B cell (primary cell): ENCODE results near the gene TLX2. TPM values are rescaled to one million over a fixed set of nuclear protein-coding genes. Genes with fewer than 3 reads are reported as not detected.

Experiments
- ATAC-seq: fragments of 200-7000 bp; cut with Tn5 transposase; one replicate; pipeline ENCODE4 v1.10.0; 2021; ENCODE audit warnings: low read depth, mild to moderate bottlenecking, moderate number of reproducible peaks, moderate library complexity
- CTCF ChIA-PET: fragments of 350-600 bp; sonication (Branson Sonifier 250); formaldehyde crosslinking; loops from one replicate; lab custom pipeline; 2021; ENCODE audit warnings: antibody characterized with exemption, inconsistent platforms; lab: Charles Lee
- POLR2A ChIA-PET: fragments of 350-600 bp; sonication (Branson Sonifier 250); formaldehyde crosslinking; loops from one replicate; lab custom pipeline; 2021; ENCODE audit warnings: antibody characterized with exemption; lab: Charles Lee
- DNase-seq: peaks from one replicate; pipeline ENCODE4 v3.0.0; 2013
- H2AFZ ChIP-seq: 2 replicates; pipeline ENCODE4 v1.6.1; 2012; ENCODE audit warnings: mild to moderate bottlenecking, low read depth, low read length; ENCODE audit not compliant: insufficient read depth, poor library complexity, severe bottlenecking
- H3K27ac ChIP-seq, 2 donors: 1 replicate in 1 of 2; 2 replicates in 1 of 2; pipeline ENCODE4 v1.5.1; 2012 to 2013; ENCODE audit warnings: low read length in 2 of 2, mild to moderate bottlenecking in 2 of 2, moderate library complexity in 1 of 2
- H3K27me3 ChIP-seq, 4 experiments: fragments of 200-600 bp in 1 of 4; sonication (generic) in 1 of 4; replicated peaks in 1 of 4; 1 replicate in 2 of 4; 2 replicates in 2 of 4; pipeline versions ENCODE4 v1.6.1 to v1.7.0; 2013 to 2016; ENCODE audit warnings: low read length in 3 of 4, mild to moderate bottlenecking in 2 of 4, mixed read lengths in 1 of 4, moderate library complexity in 1 of 4; ENCODE audit not compliant: insufficient read depth in 4 of 4, control insufficient read depth in 3 of 4; ENCODE audit errors: control extremely low read depth in 1 of 4
- H3K36me3 ChIP-seq, 2 experiments: replicated peaks in 1 of 2; 1 replicate in 1 of 2; 2 replicates in 1 of 2; pipeline versions ENCODE4 v1.6.1 to v1.7.1; 2013; ENCODE audit warnings: low read length in 1 of 2; ENCODE audit not compliant: insufficient read depth in 2 of 2, control insufficient read depth in 1 of 2; ENCODE audit errors: control extremely low read depth in 1 of 2, extremely low read depth in 1 of 2
- H3K4me1 ChIP-seq, 2 donors: fragments of 200-600 bp in 1 of 2; sonication (generic) in 1 of 2; 1 replicate in 1 of 2; 2 replicates in 1 of 2; pipeline versions ENCODE4 v1.5.1 to v1.6.1; 2013 to 2017; ENCODE audit warnings: low read length in 2 of 2; ENCODE audit not compliant: control insufficient read depth in 2 of 2, insufficient read depth in 2 of 2
- H3K4me2 ChIP-seq: replicated peaks from 2 replicates; pipeline ENCODE3; 2012; ENCODE audit warnings: mild to moderate bottlenecking, low read depth, low read length; ENCODE audit not compliant: poor library complexity, severe bottlenecking
- H3K4me3 ChIP-seq, 5 experiments: fragments of 200-600 bp in 1 of 5; sonication (generic) in 1 of 5; 1 replicate in 3 of 5; 2 replicates in 2 of 5; pipeline versions ENCODE4 v1.5.1 to v1.7.0; 2011 to 2016; ENCODE audit warnings: low read length in 4 of 5, mild to moderate bottlenecking in 4 of 5, low read depth in 2 of 5, control low read depth in 1 of 5, moderate library complexity in 1 of 5; ENCODE audit not compliant: insufficient read depth in 1 of 5; ENCODE audit errors: control extremely low read depth in 1 of 5, extremely low read depth in 1 of 5
- H3K79me2 ChIP-seq: fragments of 200-600 bp; sonication (generic); one replicate; pipeline ENCODE4 v1.6.0; 2016; ENCODE audit warnings: low read length; ENCODE audit not compliant: control insufficient read depth, insufficient read depth
- H3K9ac ChIP-seq: fragments of 200-600 bp; sonication (generic); 2 replicates; pipeline ENCODE4 v1.6.1; 2017; ENCODE audit warnings: mild to moderate bottlenecking, low read length, moderate library complexity
- H3K9me3 ChIP-seq, 3 donors: one replicate each; pipeline versions ENCODE4 v1.6.1 to v1.7.1; 2013; ENCODE audit warnings: low read length in 2 of 3; ENCODE audit not compliant: control insufficient read depth in 2 of 3, insufficient read depth in 1 of 3; ENCODE audit errors: control extremely low read depth in 1 of 3
- H4K20me1 ChIP-seq: 2 replicates; pipeline ENCODE4 v1.6.0; 2012; ENCODE audit warnings: mild to moderate bottlenecking, low read length; ENCODE audit not compliant: insufficient read depth, control insufficient read depth, poor library complexity, severe bottlenecking
- H3K27ac Mint-ChIP-seq: one replicate; pipeline ENCODE4 v1.8.0; 2021; ENCODE audit warnings: mixed read lengths
- H3K27me3 Mint-ChIP-seq: one replicate; pipeline ENCODE4 v1.8.0; 2021; ENCODE audit warnings: mixed read lengths
- H3K4me1 Mint-ChIP-seq: one replicate; pipeline ENCODE4 v1.8.0; 2021; ENCODE audit warnings: mixed read lengths
- H3K4me3 Mint-ChIP-seq: one replicate; pipeline ENCODE4 v1.8.0; 2021; ENCODE audit warnings: mixed read lengths
- H3K9me3 Mint-ChIP-seq: one replicate; pipeline ENCODE4 v1.8.0; 2022; ENCODE audit warnings: mixed read lengths; ENCODE audit not compliant: insufficient read depth
- EZH2 ChIP-seq: IDR thresholded peaks from 2 replicates; pipeline ENCODE4 v1.6.1; 2012; ENCODE audit warnings: borderline replicate concordance, low read depth, mild to moderate bottlenecking, moderate library complexity, low read length; ENCODE audit not compliant: insufficient read depth, poor library complexity, severe bottlenecking
- WGBS: methylation state at CpG from one replicate; pipeline ENCODE4 v1.1.5; 2013; ENCODE audit warnings: missing lambda C conversion rate; ENCODE audit not compliant: insufficient coverage; 5-methylcytosine and 5-hydroxymethylcytosine counted together
- intact Hi-C: fragments of 100-400 bp; cut with micrococcal nuclease; formaldehyde crosslinking; loops from one replicate; pipeline ENCODE4 v1.10.0; 2022
- polyA plus RNA-seq: library from polyadenylated mRNA; depleted of rRNA; stranded (reverse); fragments of >200 nt; gene quantifications from 2 replicates; pipeline ENCODE4 v1.2.3, GENCODE V29; 2012
- total RNA-seq, 2 donors: library from RNA; stranded (reverse); fragments of 120-200 nt in 1 of 2; gene quantifications; 1 replicate in 1 of 2; 2 replicates in 1 of 2; pipeline versions ENCODE4 v1.2.3 to v1.2.4, GENCODE V29; 2013 to 2022
- TF ChIP-seq, protein P1 (sequence below): fragments of 200-600 bp; IDR thresholded peaks from one replicate; pipeline ENCODE4 v1.8.0; 2022; ENCODE audit warnings: antibody characterized with exemption, mild to moderate bottlenecking

Gene TLX2
- total and polyA plus RNA-seq, 2 donors (not counting 1 experiment from before 2014, with no cell fraction given): 0.06 TPM; not detected in 1

DNA sequence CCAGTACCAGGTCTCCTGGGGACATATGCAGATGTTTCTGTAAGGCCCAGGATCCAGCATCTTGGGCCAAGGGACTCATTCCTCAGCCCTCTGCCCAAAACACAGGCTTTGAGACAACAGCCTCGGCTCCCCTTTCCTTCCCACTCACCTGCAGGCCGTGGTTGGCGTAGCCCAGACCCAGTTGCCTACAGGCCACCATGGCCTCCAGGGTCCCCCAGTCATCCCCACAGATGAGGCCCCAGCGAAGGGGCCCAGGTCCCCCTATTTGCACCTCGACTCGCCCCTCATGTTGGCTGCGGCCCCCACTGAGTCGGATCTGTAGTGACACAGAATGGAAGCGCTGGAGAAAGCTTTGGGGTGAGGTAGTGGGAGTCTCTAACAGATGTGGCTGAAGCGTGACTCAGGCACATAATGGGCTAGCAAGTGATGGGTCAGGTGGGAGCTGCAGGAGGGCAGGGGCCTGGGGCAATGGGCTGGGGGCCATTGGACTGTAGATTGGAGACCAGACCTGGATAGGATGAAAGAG is 21.3 kb downstream of the TLX2 start:
- DNase-seq (no peak), ATAC-seq (no peak)
- H3K27ac ChIP-seq: no peak overlapping the region
- no peak overlapping the region for H3K9ac ChIP-seq
- peaks cover 33 to 48% of the 10 kb centered on the region in 2 donors for H3K4me1 ChIP-seq
- Mint-ChIP-seq H3K27me3 (no peaks in the 10 kb centered on the region), H3K9me3 (no peaks in the 10 kb centered on the region), H3K4me3 (no peak overlapping the region), H3K27ac (peak overlapping the region; percentile 10), H3K4me1 (peaks cover 44% of the 10 kb centered on the region)
- H3K36me3 ChIP-seq: peaks cover 0 to 20% of the 10 kb centered on the region in 2 experiments
- WGBS: 92% methylated on average over 10 of the region's 10 CpGs
- CTCF ChIA-PET: interaction anchor here (0.8 kb wide), 1 partner anchor 10 kb away, joined by 3 read pairs; no protein-coding TSS in a partner anchor
- no peak overlapping the region for H3K4me3 ChIP-seq
- H4K20me1 ChIP-seq: no peaks in the 10 kb centered on the region
- H3K4me2 ChIP-seq: no peak overlapping the region
- intact Hi-C loops: no loop called here
- no peaks in the 10 kb centered on the region for H3K9me3 ChIP-seq
- no peaks in the 10 kb centered on the region for H3K27me3 ChIP-seq
- H3K79me2 ChIP-seq: peaks cover 16% of the 10 kb centered on the region
- H2AFZ ChIP-seq: no peak overlapping the region
- no peak for TF ChIP-seq EZH2
- TF ChIP-seq, protein P1, sequence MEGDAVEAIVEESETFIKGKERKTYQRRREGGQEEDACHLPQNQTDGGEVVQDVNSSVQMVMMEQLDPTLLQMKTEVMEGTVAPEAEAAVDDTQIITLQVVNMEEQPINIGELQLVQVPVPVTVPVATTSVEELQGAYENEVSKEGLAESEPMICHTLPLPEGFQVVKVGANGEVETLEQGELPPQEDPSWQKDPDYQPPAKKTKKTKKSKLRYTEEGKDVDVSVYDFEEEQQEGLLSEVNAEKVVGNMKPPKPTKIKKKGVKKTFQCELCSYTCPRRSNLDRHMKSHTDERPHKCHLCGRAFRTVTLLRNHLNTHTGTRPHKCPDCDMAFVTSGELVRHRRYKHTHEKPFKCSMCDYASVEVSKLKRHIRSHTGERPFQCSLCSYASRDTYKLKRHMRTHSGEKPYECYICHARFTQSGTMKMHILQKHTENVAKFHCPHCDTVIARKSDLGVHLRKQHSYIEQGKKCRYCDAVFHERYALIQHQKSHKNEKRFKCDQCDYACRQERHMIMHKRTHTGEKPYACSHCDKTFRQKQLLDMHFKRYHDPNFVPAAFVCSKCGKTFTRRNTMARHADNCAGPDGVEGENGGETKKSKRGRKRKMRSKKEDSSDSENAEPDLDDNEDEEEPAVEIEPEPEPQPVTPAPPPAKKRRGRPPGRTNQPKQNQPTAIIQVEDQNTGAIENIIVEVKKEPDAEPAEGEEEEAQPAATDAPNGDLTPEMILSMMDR: no peak
- POLR2A ChIA-PET: interaction anchor here (1.0 kb wide), 1 partner anchor 19 kb away, joined by 3 read pairs; no protein-coding TSS in a partner anchor

DNA sequence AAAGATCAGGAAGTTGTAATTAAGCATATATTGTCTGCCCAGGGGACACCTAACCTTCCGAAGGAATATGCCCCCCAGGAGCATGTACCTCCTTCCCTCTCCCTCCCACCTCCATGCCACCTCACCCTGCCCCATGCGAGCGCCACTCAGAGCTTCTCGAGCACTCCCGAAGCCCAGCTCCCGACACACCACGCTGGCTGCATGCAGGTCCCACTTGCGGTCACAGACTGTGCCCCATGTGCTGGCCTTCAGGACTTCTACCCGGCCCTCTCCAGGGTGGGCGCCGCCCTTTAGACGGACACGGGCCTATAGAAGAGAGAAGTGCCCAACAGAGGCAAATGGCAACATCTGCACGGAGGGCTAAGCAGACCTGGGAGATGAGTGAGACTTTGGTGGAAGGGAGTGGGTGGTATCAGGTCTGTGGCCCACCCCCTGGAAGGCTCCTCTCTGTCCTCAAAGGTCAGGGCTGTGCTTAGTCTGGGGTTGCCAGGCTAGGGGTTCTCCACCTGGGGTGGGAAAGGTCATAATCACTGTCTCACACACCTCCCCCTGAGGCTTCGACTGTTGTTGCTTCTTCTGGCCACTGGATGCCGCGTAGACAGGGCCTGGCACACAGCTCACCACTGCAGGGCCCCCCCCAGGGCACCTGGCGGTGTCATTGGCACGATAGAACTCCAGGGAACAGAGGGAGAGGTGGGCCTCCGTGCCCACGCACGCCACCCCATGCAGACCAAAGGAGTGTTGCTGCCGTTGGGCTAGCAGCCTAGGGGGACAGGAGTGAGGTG is 22.1 kb downstream of the TLX2 start:
- Histone ChIP-seq H3K9ac (no peak overlapping the region), H3K9me3 (no peaks in the 10 kb centered on the region), H3K27ac (no peak overlapping the region), H3K4me1 (peaks cover 25 to 39% of the 10 kb centered on the region in 2 donors), H4K20me1 (no peaks in the 10 kb centered on the region), H3K27me3 (no peaks in the 10 kb centered on the region), H2AFZ (no peak overlapping the region), H3K79me2 (peaks cover 7% of the 10 kb centered on the region), H3K4me3 (no peak overlapping the region), H3K4me2 (no peak overlapping the region), H3K36me3 (peaks cover 0 to 20% of the 10 kb centered on the region in 2 experiments)
- ATAC-seq (no peak), DNase-seq (no peak)
- Mint-ChIP-seq H3K27me3 (no peaks in the 10 kb centered on the region), H3K4me1 (peaks cover 39% of the 10 kb centered on the region), H3K27ac (peak overlapping the region; percentile 50), H3K9me3 (no peaks in the 10 kb centered on the region), H3K4me3 (no peak overlapping the region)
- intact Hi-C loops: no loop called here
- WGBS: 93% methylated on average over 14 of the region's 23 CpGs
- ChIA-PET CTCF (interaction anchor here (0.8 kb wide), 1 partner anchor 9 kb away, joined by 3 read pairs; no protein-coding TSS in a partner anchor), POLR2A (interaction anchor here (1.0 kb wide), 1 partner anchor 20 kb away, joined by 3 read pairs; no protein-coding TSS in a partner anchor)
- TF ChIP-seq, protein P1: no peak
- no peak for TF ChIP-seq EZH2
